Neuronal stem cell (in vitro differentiated cells): ENCODE results near the gene PRUNE2.

Experiments used
- DNase-seq: peaks from one replicate; pipeline ENCODE4 v3.0.0-alpha.2; 2013; ENCODE audit warnings: low spot score
- H2AFZ ChIP-seq: one replicate; pipeline ENCODE4 v1.6.1; 2013; ENCODE audit warnings: mild to moderate bottlenecking, low read length, inconsistent platforms
- H2AK5ac ChIP-seq: 2 replicates; pipeline ENCODE4 v1.6.1; 2013; ENCODE audit warnings: low read depth, mild to moderate bottlenecking, inconsistent platforms, low read length, moderate library complexity, mixed read lengths
- H2BK120ac ChIP-seq: 2 replicates; pipeline ENCODE4 v1.6.1; 2013; ENCODE audit warnings: low read depth, mild to moderate bottlenecking, inconsistent platforms, low read length, moderate library complexity, mixed read lengths
- H2BK12ac ChIP-seq: one replicate; pipeline ENCODE4 v1.6.1; 2013; ENCODE audit warnings: low read length, inconsistent platforms
- H2BK15ac ChIP-seq: 2 replicates; pipeline ENCODE4 v1.6.1; 2013; ENCODE audit warnings: mild to moderate bottlenecking, low read length, inconsistent platforms, mixed read lengths
- H2BK5ac ChIP-seq: one replicate; pipeline ENCODE4 v1.6.1; 2013; ENCODE audit warnings: inconsistent platforms, mild to moderate bottlenecking, low read length, moderate library complexity
- H3K14ac ChIP-seq: one replicate; pipeline ENCODE4 v1.6.1; 2013; ENCODE audit warnings: low read length, inconsistent platforms
- H3K18ac ChIP-seq: 2 replicates; pipeline ENCODE4 v1.6.1; 2013; ENCODE audit warnings: low read length, inconsistent platforms
- H3K23ac ChIP-seq: 2 replicates; pipeline ENCODE4 v1.6.1; 2013; ENCODE audit warnings: low read depth, mild to moderate bottlenecking, mixed read lengths, low read length, inconsistent platforms; ENCODE audit not compliant: poor library complexity
- H3K27ac ChIP-seq: replicated peaks from 3 replicates; pipeline ENCODE4 v1.5.1; 2013; ENCODE audit warnings: low read length, inconsistent platforms
- H3K27me3 ChIP-seq, 3 experiments: 2 replicates each; pipeline ENCODE4 v1.6.1; 2013; ENCODE audit warnings: low read length in 3 of 3, mild to moderate bottlenecking in 2 of 3, inconsistent platforms in 1 of 3, low read depth in 1 of 3, mixed read lengths in 1 of 3, moderate library complexity in 1 of 3; ENCODE audit not compliant: control insufficient read depth in 3 of 3, insufficient read depth in 3 of 3
- H3K36me3 ChIP-seq, 2 donors: replicated peaks in 1 of 2; 2 replicates each; pipeline ENCODE4 v1.6.1; 2013; ENCODE audit warnings: low read length in 2 of 2; ENCODE audit not compliant: control insufficient read depth in 2 of 2, insufficient read depth in 2 of 2
- H3K4ac ChIP-seq: 2 replicates; pipeline ENCODE4 v1.6.1; 2013; ENCODE audit warnings: inconsistent platforms, mild to moderate bottlenecking, low read length, moderate library complexity
- H3K4me1 ChIP-seq, 2 donors: 1 replicate in 1 of 2; 2 replicates in 1 of 2; pipeline ENCODE4 v1.6.1; 2013; ENCODE audit warnings: low read length in 2 of 2, low read depth in 1 of 2; ENCODE audit not compliant: control insufficient read depth in 2 of 2, insufficient read depth in 1 of 2
- H3K4me2 ChIP-seq: one replicate; pipeline ENCODE4 v1.6.1; 2013; ENCODE audit warnings: mild to moderate bottlenecking, low read length, inconsistent platforms; ENCODE audit not compliant: insufficient read depth, poor library complexity, severe bottlenecking
- H3K4me3 ChIP-seq, 2 donors: 2 replicates each; pipeline ENCODE4 v1.5.1; 2013; ENCODE audit warnings: low read length in 2 of 2, mild to moderate bottlenecking in 2 of 2, inconsistent platforms in 1 of 2, moderate library complexity in 1 of 2
- H3K79me1 ChIP-seq: one replicate; pipeline ENCODE4 v1.6.1; 2013; ENCODE audit warnings: low read depth, mild to moderate bottlenecking, inconsistent platforms, low read length, moderate library complexity
- H3K9ac ChIP-seq: one replicate; pipeline ENCODE4 v1.6.1; 2013; ENCODE audit warnings: mild to moderate bottlenecking, low read depth, low read length, inconsistent platforms; ENCODE audit not compliant: poor library complexity
- H3K9me3 ChIP-seq, 2 donors: replicated peaks in 1 of 2; 2 replicates each; pipeline versions ENCODE3 to v1.6.1; 2013; ENCODE audit warnings: low read length in 2 of 2, mild to moderate bottlenecking in 2 of 2, inconsistent platforms in 1 of 2, low read depth in 1 of 2, mixed read lengths in 1 of 2, moderate library complexity in 1 of 2; ENCODE audit not compliant: control insufficient read depth in 2 of 2, insufficient read depth in 1 of 2
- H4K8ac ChIP-seq: one replicate; pipeline ENCODE4 v1.6.1; 2013; ENCODE audit warnings: low read depth, mild to moderate bottlenecking, inconsistent platforms, low read length, moderate library complexity
- H4K91ac ChIP-seq: one replicate; pipeline ENCODE4 v1.6.1; 2013; ENCODE audit warnings: low read length, low read depth, mild to moderate bottlenecking, inconsistent platforms; ENCODE audit not compliant: poor library complexity
- WGBS, 2 donors: extraction: QIAGEN DNeasy Blood & Tissue Kit; methylation state at CpG; one replicate each; pipeline ENCODE4 v1.1.7; 2013; ENCODE audit warnings: missing lambda C conversion rate in 2 of 2, mixed read lengths in 1 of 2; ENCODE audit not compliant: insufficient read length in 2 of 2, insufficient replicate concordance in 1 of 2; ENCODE audit errors: extremely low coverage in 2 of 2; 5-methylcytosine and 5-hydroxymethylcytosine counted together

PRUNE2 gene

DNA sequence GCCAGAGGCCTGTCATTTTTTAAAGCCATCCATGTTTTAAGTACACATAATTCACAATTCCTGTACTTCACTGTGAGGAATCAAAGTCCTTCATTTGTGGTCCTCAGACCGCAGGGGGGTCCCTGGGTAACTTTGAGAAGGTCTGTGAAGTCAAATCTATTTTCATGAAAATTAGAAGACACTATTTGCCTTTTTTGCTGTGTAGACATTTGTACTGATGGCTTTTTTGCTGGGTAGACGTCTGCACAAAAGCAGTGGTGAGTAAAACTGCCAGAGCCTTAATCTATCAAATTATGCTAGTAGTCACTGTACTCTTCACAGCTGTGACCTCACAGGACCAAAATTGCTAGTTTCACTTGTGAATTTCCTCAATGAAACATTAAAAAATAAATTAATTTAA is 25.7 kb downstream of the PRUNE2 start:
- no CpG with 5 or more reads among the region's 2 CpGs for WGBS, 2 donors
- Histone ChIP-seq H3K14ac (no peak overlapping the region), H2BK5ac (no peak overlapping the region), H3K9ac (no peak overlapping the region), H3K18ac (no peak overlapping the region), H2BK12ac (no peak overlapping the region), H3K4ac (no peak overlapping the region), H4K91ac (no peak overlapping the region), H4K8ac (no peak overlapping the region), H3K27ac (no peak overlapping the region), H2AK5ac (no peak overlapping the region), H3K79me1 (no peaks in the 10 kb centered on the region), H3K36me3 (no peaks in the 10 kb centered on the region), H3K4me2 (no peak overlapping the region), H3K9me3 (peaks cover 0 to 7% of the 10 kb centered on the region in 2 donors), H2BK120ac (no peak overlapping the region), H3K27me3 (no peaks in the 10 kb centered on the region), H3K4me1 (peaks cover 0 to 5% of the 10 kb centered on the region in 2 donors), H2AFZ (no peak overlapping the region), H2BK15ac (no peak overlapping the region), H3K23ac (no peak overlapping the region), H3K4me3 (no peak overlapping the region)
- DNase-seq: no peak

- Histone ChIP-seq H3K4ac (no peak overlapping the region), H3K4me1 (peaks cover 0 to 12% of the 10 kb centered on the region in 2 donors), H3K27me3 (no peaks in the 10 kb centered on the region), H2BK12ac (no peak overlapping the region), H2BK5ac (no peak overlapping the region), H3K9ac (no peak overlapping the region), H2AK5ac (no peak overlapping the region), H3K79me1 (no peaks in the 10 kb centered on the region), H4K8ac (no peak overlapping the region), H4K91ac (no peak overlapping the region), H2BK15ac (no peak overlapping the region), H3K18ac (no peak overlapping the region), H3K23ac (no peak overlapping the region), H3K4me2 (no peak overlapping the region), H2BK120ac (no peak overlapping the region), H2AFZ (no peak overlapping the region), H3K9me3 (peaks cover 0 to 7% of the 10 kb centered on the region in 2 donors), H3K36me3 (no peaks in the 10 kb centered on the region), H3K14ac (no peak overlapping the region), H3K4me3 (no peak overlapping the region), H3K27ac (no peak overlapping the region)
- no peak for DNase-seq
- no CpG with 5 or more reads among the region's 3 CpGs for WGBS, 2 donors
Observed at GRCh38 chr9:76878933-76879332, 27.0 kb downstream of the PRUNE2 start.

DNA sequence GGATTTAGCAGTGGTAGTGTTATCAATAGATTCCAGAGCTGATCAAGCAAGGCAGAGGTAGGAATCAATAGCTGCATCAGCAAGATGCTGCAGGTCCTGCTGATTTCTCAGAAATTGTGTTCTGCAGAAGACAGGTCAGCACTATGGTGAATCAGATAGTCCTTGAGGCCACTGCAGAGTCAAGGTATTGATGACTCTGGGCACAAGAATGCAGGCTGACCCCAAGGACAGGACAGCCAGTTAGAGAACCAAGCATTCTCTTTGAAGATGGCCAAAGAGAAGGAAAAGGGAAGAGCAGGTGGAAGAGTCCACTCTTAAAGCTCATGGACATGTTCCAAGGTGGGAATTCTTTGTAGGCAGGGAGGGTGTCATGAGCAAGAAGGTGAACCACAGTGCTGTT is 28.0 kb downstream of the PRUNE2 start:
- no peak overlapping the region for H4K91ac ChIP-seq
- no peak overlapping the region for H3K4ac ChIP-seq
- no peak overlapping the region for H2BK12ac ChIP-seq
- H2BK15ac ChIP-seq: no peak overlapping the region
- H3K27me3 ChIP-seq: no peaks in the 10 kb centered on the region
- DNase-seq: no peak
- no peak overlapping the region for H3K9ac ChIP-seq
- H4K8ac ChIP-seq: no peak overlapping the region
- H3K4me2 ChIP-seq: no peak overlapping the region
- H3K18ac ChIP-seq: no peak overlapping the region
- H3K4me3 ChIP-seq: no peak overlapping the region
- no peak overlapping the region for H2AK5ac ChIP-seq
- H3K23ac ChIP-seq: no peak overlapping the region
- H3K9me3 ChIP-seq: peaks cover 0 to 7% of the 10 kb centered on the region in 2 donors
- no peak overlapping the region for H2AFZ ChIP-seq
- H3K79me1 ChIP-seq: no peaks in the 10 kb centered on the region
- no peaks in the 10 kb centered on the region for H3K36me3 ChIP-seq
- H3K14ac ChIP-seq: no peak overlapping the region
- peaks cover 3 to 15% of the 10 kb centered on the region in 2 donors for H3K4me1 ChIP-seq
- no peak overlapping the region for H3K27ac ChIP-seq
- H2BK120ac ChIP-seq: no peak overlapping the region
- H2BK5ac ChIP-seq: no peak overlapping the region

DNA sequence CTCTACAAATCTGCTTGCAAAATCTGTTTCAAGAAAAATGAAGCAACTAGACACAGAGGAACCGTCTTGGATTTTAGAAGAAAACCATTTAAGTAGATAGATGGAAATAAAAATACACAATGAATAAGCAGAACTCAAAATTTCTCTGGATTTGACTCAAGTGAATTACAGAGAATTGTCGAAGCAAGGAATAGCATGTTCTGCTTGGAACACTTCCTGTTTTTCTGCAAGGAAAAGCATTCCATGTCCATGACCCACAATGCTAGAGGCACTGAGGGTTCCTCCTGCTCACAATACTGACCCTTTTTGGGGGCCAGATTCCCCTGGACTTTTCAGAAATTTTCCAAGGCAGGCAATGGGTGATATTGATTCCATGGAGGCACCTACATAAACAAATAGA is 29.8 kb downstream of the PRUNE2 start:
- H3K79me1 ChIP-seq: no peaks in the 10 kb centered on the region
- no peak overlapping the region for H3K4ac ChIP-seq
- no peak overlapping the region for H3K27ac ChIP-seq
- H3K4me2 ChIP-seq: no peak overlapping the region
- H2BK5ac ChIP-seq: no peak overlapping the region
- no peak overlapping the region for H2AK5ac ChIP-seq
- H3K23ac ChIP-seq: no peak overlapping the region
- no peaks in the 10 kb centered on the region for H3K36me3 ChIP-seq
- H3K4me3 ChIP-seq: no peak overlapping the region
- no peak overlapping the region for H2BK120ac ChIP-seq
- H3K18ac ChIP-seq: no peak overlapping the region
- no CpG with 5 or more reads among the region's 2 CpGs for WGBS, 2 donors
- H3K9me3 ChIP-seq: no peaks in the 10 kb centered on the region
- no peak overlapping the region for H2AFZ ChIP-seq
- H4K8ac ChIP-seq: no peak overlapping the region
- H3K9ac ChIP-seq: no peak overlapping the region
- DNase-seq: no peak
- H3K27me3 ChIP-seq: no peaks in the 10 kb centered on the region
- H2BK12ac ChIP-seq: no peak overlapping the region
- no peak overlapping the region for H2BK15ac ChIP-seq
- no peak overlapping the region for H4K91ac ChIP-seq
- H3K4me1 ChIP-seq: peaks cover 6 to 20% of the 10 kb centered on the region in 2 donors
- H3K14ac ChIP-seq: no peak overlapping the region
